Trophoblast cell (in vitro differentiated cells and primary cell): ENCODE results near the gene PLCG1.

Experiments
- DNase-seq, 2 donors: peaks; one replicate each; pipeline ENCODE4 v3.0.0-alpha.2; 2016
- H2AFZ ChIP-seq: 2 replicates; pipeline ENCODE4 v1.6.1; 2013; ENCODE audit warnings: low read length, moderate library complexity, mild to moderate bottlenecking; ENCODE audit not compliant: insufficient read depth, poor library complexity
- H2AK5ac ChIP-seq: 2 replicates; pipeline ENCODE4 v1.6.1; 2013; ENCODE audit warnings: mild to moderate bottlenecking, low read length
- H2BK120ac ChIP-seq: 2 replicates; pipeline ENCODE4 v1.6.1; 2013; ENCODE audit warnings: low read length, mild to moderate bottlenecking, moderate library complexity; ENCODE audit not compliant: insufficient read depth, poor library complexity
- H2BK12ac ChIP-seq: 2 replicates; pipeline ENCODE4 v1.6.1; 2013; ENCODE audit warnings: mild to moderate bottlenecking, low read length, moderate library complexity
- H2BK5ac ChIP-seq: 2 replicates; pipeline ENCODE4 v1.6.1; 2013; ENCODE audit warnings: low read length, low read depth, moderate library complexity, mild to moderate bottlenecking; ENCODE audit not compliant: poor library complexity
- H3K14ac ChIP-seq: 2 replicates; pipeline ENCODE4 v1.6.1; 2013; ENCODE audit warnings: mild to moderate bottlenecking, low read length
- H3K18ac ChIP-seq: 2 replicates; pipeline ENCODE4 v1.6.1; 2013; ENCODE audit warnings: mild to moderate bottlenecking, low read length
- H3K23ac ChIP-seq: 2 replicates; pipeline ENCODE4 v1.6.1; 2013; ENCODE audit warnings: low read length
- H3K27ac ChIP-seq: 2 replicates; pipeline ENCODE4 v1.5.1; 2013; ENCODE audit warnings: low read depth, mild to moderate bottlenecking, inconsistent platforms, low read length, moderate library complexity
- H3K27me3 ChIP-seq: 2 replicates; pipeline ENCODE4 v1.6.1; 2013; ENCODE audit warnings: inconsistent platforms, mild to moderate bottlenecking, low read length, moderate library complexity; ENCODE audit not compliant: insufficient read depth
- H3K36me3 ChIP-seq, 2 experiments: 1 replicate in 1 of 2; 2 replicates in 1 of 2; pipeline ENCODE4 v1.6.1; 2013; ENCODE audit warnings: low read length in 2 of 2, mild to moderate bottlenecking in 2 of 2, moderate library complexity in 1 of 2; ENCODE audit not compliant: insufficient read depth in 2 of 2, control insufficient read depth in 1 of 2
- H3K4ac ChIP-seq: 2 replicates; pipeline ENCODE4 v1.6.1; 2013; ENCODE audit warnings: low read depth, mild to moderate bottlenecking, low read length, moderate library complexity
- H3K4me1 ChIP-seq, 2 experiments: 1 replicate in 1 of 2; 2 replicates in 1 of 2; pipeline ENCODE4 v1.6.1; 2013; ENCODE audit warnings: low read length in 2 of 2, mild to moderate bottlenecking in 2 of 2, moderate library complexity in 1 of 2; ENCODE audit not compliant: insufficient read depth in 2 of 2, control insufficient read depth in 1 of 2
- H3K4me2 ChIP-seq: 2 replicates; pipeline ENCODE4 v1.6.1; 2013; ENCODE audit warnings: inconsistent platforms, mild to moderate bottlenecking, low read length, moderate library complexity
- H3K4me3 ChIP-seq: 2 replicates; pipeline ENCODE4 v1.5.1; 2013; ENCODE audit warnings: mild to moderate bottlenecking, low read depth, low read length, inconsistent platforms
- H3K79me1 ChIP-seq: one replicate; pipeline ENCODE4 v1.6.1; 2013; ENCODE audit warnings: low read length
- H3K79me2 ChIP-seq: 2 replicates; pipeline ENCODE4 v1.6.1; 2013; ENCODE audit warnings: low read length, mild to moderate bottlenecking; ENCODE audit not compliant: control insufficient read depth, insufficient read depth, poor library complexity
- H3K9ac ChIP-seq: 2 replicates; pipeline ENCODE4 v1.6.1; 2013; ENCODE audit warnings: mild to moderate bottlenecking, low read length
- H3K9me3 ChIP-seq: 2 replicates; pipeline ENCODE4 v1.6.1; 2013; ENCODE audit warnings: low read depth, mild to moderate bottlenecking, control low read depth, inconsistent platforms, low read length; ENCODE audit not compliant: insufficient read depth
- H4K12ac ChIP-seq: 2 replicates; pipeline ENCODE4 v1.6.1; 2013; ENCODE audit warnings: low read depth, mild to moderate bottlenecking, low read length, moderate library complexity
- H4K8ac ChIP-seq: 2 replicates; pipeline ENCODE4 v1.6.1; 2013; ENCODE audit warnings: low read depth, mild to moderate bottlenecking, low read length, moderate library complexity
- H4K91ac ChIP-seq: one replicate; pipeline ENCODE4 v1.6.1; 2013; ENCODE audit warnings: low read depth, mild to moderate bottlenecking, low read length, moderate library complexity
- WGBS: extraction: QIAGEN DNeasy Blood & Tissue Kit; methylation state at CpG from one replicate; pipeline ENCODE4 v1.1.7; 2013; ENCODE audit warnings: missing lambda C conversion rate; ENCODE audit not compliant: insufficient read length, insufficient coverage; ENCODE audit errors: extremely low coverage; 5-methylcytosine and 5-hydroxymethylcytosine counted together

PLCG1 gene

DNA sequence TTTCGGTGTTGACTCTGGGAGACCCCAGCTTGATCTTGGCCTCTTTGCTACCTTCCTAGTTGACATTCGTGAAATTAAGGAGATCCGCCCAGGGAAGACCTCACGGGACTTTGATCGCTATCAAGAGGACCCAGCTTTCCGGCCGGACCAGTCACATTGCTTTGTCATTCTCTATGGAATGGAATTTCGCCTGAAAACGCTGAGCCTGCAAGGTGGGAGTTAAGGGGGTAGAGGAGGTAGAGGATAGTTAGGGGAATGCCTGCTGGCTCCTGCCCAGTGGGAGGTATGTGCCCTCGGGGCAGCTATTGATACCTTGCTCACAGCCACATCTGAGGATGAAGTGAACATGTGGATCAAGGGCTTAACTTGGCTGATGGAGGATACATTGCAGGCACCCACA lies 22.2 kb downstream of the PLCG1 start:
- Histone ChIP-seq H2BK120ac (no peak overlapping the region), H3K27ac (no peak overlapping the region), H2AFZ (no peak overlapping the region), H3K4me3 (no peak overlapping the region), H2AK5ac (no peak overlapping the region), H3K36me3 (peaks cover 44 to 46% of the 10 kb centered on the region in 2 experiments), H2BK12ac (no peak overlapping the region), H3K4me1 (peaks cover 37 to 44% of the 10 kb centered on the region in 2 experiments), H4K8ac (no peak overlapping the region), H2BK5ac (no peak overlapping the region), H3K14ac (no peak overlapping the region), H4K91ac (no peak overlapping the region), H3K9me3 (no peaks in the 10 kb centered on the region), H3K4ac (no peak overlapping the region), H3K79me2 (peaks cover 8% of the 10 kb centered on the region), H3K18ac (peak overlapping the region; percentile 41), H3K9ac (no peak overlapping the region), H4K12ac (no peak overlapping the region), H3K23ac (no peak overlapping the region), H3K79me1 (no peaks in the 10 kb centered on the region), H3K4me2 (peak overlapping the region; percentile 40), H3K27me3 (no peaks in the 10 kb centered on the region)
- WGBS, result no CpG with 5 or more reads among the region's 10 CpGs
- peak; percentile 79 to 91 for DNase-seq

DNA sequence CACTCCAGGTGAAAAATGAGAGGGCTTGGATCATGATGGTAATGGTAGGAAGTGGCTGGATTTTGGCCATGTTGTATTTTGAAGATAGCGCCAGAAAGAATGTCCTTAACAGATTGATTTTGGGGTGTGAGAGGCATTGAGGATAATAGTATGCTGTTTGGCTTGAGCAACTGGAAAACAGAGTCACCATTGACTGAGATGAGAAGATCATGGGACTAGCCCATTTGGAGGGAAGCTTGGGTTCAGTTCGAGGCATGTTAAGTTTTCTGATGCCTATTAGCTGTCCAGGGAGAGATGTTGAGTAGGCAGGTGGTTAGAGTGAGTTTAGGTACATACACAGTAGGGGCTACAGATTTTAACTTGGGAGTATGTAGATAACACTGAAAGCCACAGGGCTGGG lies 23.3 kb downstream of the PLCG1 start:
- Histone ChIP-seq H2BK5ac (no peak overlapping the region), H3K23ac (no peak overlapping the region), H2BK12ac (no peak overlapping the region), H3K4me2 (no peak overlapping the region), H3K79me2 (peaks cover 8% of the 10 kb centered on the region), H3K4me3 (no peak overlapping the region), H3K9me3 (no peaks in the 10 kb centered on the region), H3K4me1 (peaks cover 37 to 39% of the 10 kb centered on the region in 2 experiments), H3K9ac (no peak overlapping the region), H4K12ac (no peak overlapping the region), H3K27me3 (no peaks in the 10 kb centered on the region), H2AFZ (no peak overlapping the region), H4K91ac (no peak overlapping the region), H3K14ac (no peak overlapping the region), H3K4ac (no peak overlapping the region), H2AK5ac (no peak overlapping the region), H3K36me3 (peaks cover 54 to 58% of the 10 kb centered on the region in 2 experiments), H3K27ac (no peak overlapping the region), H2BK120ac (no peak overlapping the region), H4K8ac (no peak overlapping the region), H3K18ac (no peak overlapping the region), H3K79me1 (no peaks in the 10 kb centered on the region)
- WGBS, result no CpG with 5 or more reads among the region's 2 CpGs
- DNase-seq, result no peak

DNA sequence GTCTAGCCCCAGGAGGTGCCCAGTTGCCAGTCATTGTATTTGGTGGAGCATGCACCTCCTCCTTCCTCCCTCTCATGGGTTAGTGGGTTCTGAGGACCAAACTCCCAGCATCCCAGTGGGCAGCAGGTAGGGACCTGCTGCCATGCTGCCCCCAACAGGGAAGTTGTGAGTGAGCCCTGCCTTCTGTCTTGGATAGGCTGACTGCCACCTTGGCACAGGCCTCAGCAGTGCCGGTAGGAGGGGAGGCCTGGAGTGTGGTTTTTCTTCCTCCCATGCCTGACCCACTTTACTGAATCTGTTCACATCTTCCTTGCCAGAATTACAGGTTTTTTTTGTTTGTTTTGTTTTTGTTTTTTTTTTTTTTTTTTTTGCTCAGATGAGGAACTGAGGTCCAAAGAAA lies 24.5 kb downstream of the PLCG1 start:
- Histone ChIP-seq H3K14ac (no peak overlapping the region), H2BK12ac (no peak overlapping the region), H3K79me1 (no peaks in the 10 kb centered on the region), H3K9me3 (no peaks in the 10 kb centered on the region), H3K4me1 (peaks cover 34% of the 10 kb centered on the region in 2 experiments), H3K4ac (no peak overlapping the region), H3K23ac (no peak overlapping the region), H4K8ac (no peak overlapping the region), H3K79me2 (peaks cover 4% of the 10 kb centered on the region), H4K91ac (no peak overlapping the region), H3K4me2 (no peak overlapping the region), H4K12ac (no peak overlapping the region), H3K4me3 (no peak overlapping the region), H2BK5ac (no peak overlapping the region), H2BK120ac (no peak overlapping the region), H2AFZ (no peak overlapping the region), H3K27ac (no peak overlapping the region), H3K9ac (no peak overlapping the region), H2AK5ac (no peak overlapping the region), H3K36me3 (peaks cover 65 to 70% of the 10 kb centered on the region in 2 experiments), H3K27me3 (no peaks in the 10 kb centered on the region), H3K18ac (no peak overlapping the region)
- no peak for DNase-seq
- WGBS, result no CpG with 5 or more reads among the region's 1 CpG

DNA sequence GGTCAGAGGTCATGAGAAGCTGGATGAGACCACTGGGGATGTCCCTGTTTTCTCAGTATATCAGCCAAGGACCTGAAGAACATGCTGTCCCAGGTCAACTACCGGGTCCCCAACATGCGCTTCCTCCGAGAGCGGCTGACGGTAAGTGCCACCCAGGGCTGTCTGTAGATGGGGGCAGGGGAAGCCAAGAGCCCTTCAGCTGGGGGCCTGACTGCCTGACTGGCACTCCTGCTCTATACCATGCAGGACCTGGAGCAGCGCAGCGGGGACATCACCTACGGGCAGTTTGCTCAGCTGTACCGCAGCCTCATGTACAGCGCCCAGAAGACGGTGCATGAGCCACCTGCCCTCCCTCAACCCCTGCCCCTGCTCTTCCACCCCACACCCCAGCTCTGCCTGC lies 25.1 kb downstream of the PLCG1 start:
- no peak overlapping the region for H3K4ac ChIP-seq
- H3K14ac ChIP-seq, result no peak overlapping the region
- H3K36me3 ChIP-seq, result peaks cover 70 to 75% of the 10 kb centered on the region in 2 experiments
- no peak overlapping the region for H3K4me3 ChIP-seq
- H3K79me1 ChIP-seq, result no peaks in the 10 kb centered on the region
- no peak for DNase-seq
- H2BK5ac ChIP-seq, result no peak overlapping the region
- no peak overlapping the region for H2AK5ac ChIP-seq
- peaks cover 4% of the 10 kb centered on the region for H3K79me2 ChIP-seq
- H3K18ac ChIP-seq, result no peak overlapping the region
- WGBS, result no CpG with 5 or more reads among the region's 11 CpGs
- no peak overlapping the region for H4K91ac ChIP-seq
- H2BK12ac ChIP-seq, result no peak overlapping the region
- no peak overlapping the region for H2AFZ ChIP-seq
- no peak overlapping the region for H4K8ac ChIP-seq
- H3K4me2 ChIP-seq, result no peak overlapping the region
- no peak overlapping the region for H3K23ac ChIP-seq
- no peak overlapping the region for H2BK120ac ChIP-seq
- no peak overlapping the region for H4K12ac ChIP-seq
- H3K27ac ChIP-seq, result no peak overlapping the region
- H3K9ac ChIP-seq, result no peak overlapping the region
- no peaks in the 10 kb centered on the region for H3K9me3 ChIP-seq
- peaks cover 29% of the 10 kb centered on the region in 2 experiments for H3K4me1 ChIP-seq
- no peaks in the 10 kb centered on the region for H3K27me3 ChIP-seq
